Peyer's patch (tissue), 4 donors: ENCODE data around the gene IGSF22. TPM values are rescaled to one million over a fixed set of nuclear protein-coding genes. Genes with fewer than 3 reads are reported as not detected.

Experiments used
- DNase-seq, 3 donors: peaks; one replicate each; pipeline ENCODE4 v3.0.0-alpha.2; 2017 to 2019
- H3K27ac ChIP-seq, 4 donors: fragments of 200-600 bp; sonication (generic); one replicate each; pipeline ENCODE4 v1.5.1; 2016 to 2019
- H3K27me3 ChIP-seq, 2 donors: fragments of 200-600 bp; sonication (generic); one replicate each; pipeline ENCODE4 v1.5.1; 2019
- H3K36me3 ChIP-seq, 3 donors: fragments of 200-600 bp; sonication (generic); one replicate each; pipeline ENCODE4 v1.5.1; 2016 to 2019
- H3K4me1 ChIP-seq, 4 donors: fragments of 200-600 bp; sonication (generic); one replicate each; pipeline ENCODE4 v1.5.1; 2016 to 2019
- H3K4me3 ChIP-seq, 4 donors: fragments of 200-600 bp; sonication (generic); 1 replicate in 3 of 4; 2 replicates in 1 of 4; pipeline ENCODE4 v1.5.1; 2016 to 2019; ENCODE audit warnings: mild to moderate bottlenecking in 1 of 4
- H3K9me3 ChIP-seq, 4 donors: fragments of 200-600 bp; sonication (generic); one replicate each; pipeline ENCODE4 v1.5.1; 2016 to 2019; ENCODE audit warnings: mild to moderate bottlenecking in 1 of 4
- POLR2A ChIP-seq, 2 donors: fragments of 450-650 bp; IDR thresholded peaks; one replicate each; pipeline ENCODE4 v1.5.1; 2017; ENCODE audit warnings: antibody characterized with exemption in 2 of 2, mild to moderate bottlenecking in 2 of 2, moderate library complexity in 2 of 2
- total RNA-seq, 4 donors: library from RNA; depleted of rRNA; stranded (reverse); fragments of >200 nt; gene quantifications; one replicate each; pipeline ENCODE4 v1.1.0, GENCODE V29; 2016
- TF ChIP-seq, protein P1 (sequence below), 6 experiments: fragments of 450-650 bp in 4 of 6; fragments of 200-600 bp in 2 of 6; sonication (generic) in 1 of 6; IDR thresholded peaks; one replicate each; pipeline ENCODE4 v1.5.1; 2017 to 2019; ENCODE audit warnings: antibody characterized with exemption in 6 of 6, mild to moderate bottlenecking in 3 of 6, moderate library complexity in 1 of 6

Gene IGSF22
- total RNA-seq, 4 donors from 2014 or later: not detected

DNA sequence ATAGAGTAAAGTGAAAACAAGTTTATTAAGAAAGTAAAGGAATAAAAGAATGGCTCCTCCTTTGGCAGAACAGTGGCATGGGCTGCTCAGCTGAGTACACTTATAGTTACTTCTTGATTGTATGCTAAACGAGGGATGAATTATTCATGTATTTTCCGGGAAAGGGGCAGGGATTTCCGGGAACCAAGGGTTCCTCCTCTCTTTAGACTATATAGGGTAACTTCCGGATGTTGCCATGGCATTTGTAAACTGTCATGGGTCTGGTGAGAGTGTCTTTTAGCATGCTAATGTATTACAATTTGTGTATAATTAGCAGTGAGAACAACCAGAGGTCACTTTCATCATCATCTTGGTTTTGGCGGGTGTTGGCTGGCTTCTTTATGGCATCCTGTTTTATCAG lies 68.3 kb downstream of the IGSF22 start:
- H3K36me3 ChIP-seq: no peaks in the 10 kb centered on the region

More for the DNA sequence above, 68.3 kb downstream of the IGSF22 start:
- Histone ChIP-seq H3K4me3 (no peak overlapping the region), H3K9me3 (peaks cover 0 to 3% (median 0%) of the 10 kb centered on the region in 4 donors), H3K4me1 (no peaks in the 10 kb centered on the region), H3K27ac (no peak overlapping the region), H3K27me3 (no peaks in the 10 kb centered on the region)
- DNase-seq: peak in 1 of 3 donors; percentile 4
- TF ChIP-seq, protein P1, sequence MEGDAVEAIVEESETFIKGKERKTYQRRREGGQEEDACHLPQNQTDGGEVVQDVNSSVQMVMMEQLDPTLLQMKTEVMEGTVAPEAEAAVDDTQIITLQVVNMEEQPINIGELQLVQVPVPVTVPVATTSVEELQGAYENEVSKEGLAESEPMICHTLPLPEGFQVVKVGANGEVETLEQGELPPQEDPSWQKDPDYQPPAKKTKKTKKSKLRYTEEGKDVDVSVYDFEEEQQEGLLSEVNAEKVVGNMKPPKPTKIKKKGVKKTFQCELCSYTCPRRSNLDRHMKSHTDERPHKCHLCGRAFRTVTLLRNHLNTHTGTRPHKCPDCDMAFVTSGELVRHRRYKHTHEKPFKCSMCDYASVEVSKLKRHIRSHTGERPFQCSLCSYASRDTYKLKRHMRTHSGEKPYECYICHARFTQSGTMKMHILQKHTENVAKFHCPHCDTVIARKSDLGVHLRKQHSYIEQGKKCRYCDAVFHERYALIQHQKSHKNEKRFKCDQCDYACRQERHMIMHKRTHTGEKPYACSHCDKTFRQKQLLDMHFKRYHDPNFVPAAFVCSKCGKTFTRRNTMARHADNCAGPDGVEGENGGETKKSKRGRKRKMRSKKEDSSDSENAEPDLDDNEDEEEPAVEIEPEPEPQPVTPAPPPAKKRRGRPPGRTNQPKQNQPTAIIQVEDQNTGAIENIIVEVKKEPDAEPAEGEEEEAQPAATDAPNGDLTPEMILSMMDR (IDR thresholded peaks at IDR 0.05): no peak
- TF ChIP-seq POLR2A (IDR thresholded peaks at IDR 0.05): no peak

Other genes with a start within 250 kb of the IGSF22 start
- gene TSG101, start 199.2 kb downstream of the IGSF22 start, total RNA-seq: 10 to 100 TPM; 61.8 to 73.5 (median 67.6) TPM
- gene UEVLD, start 137.5 kb downstream of the IGSF22 start, total RNA-seq: 10 to 100 TPM; 19.9 to 34.7 (median 26.3) TPM
- gene MISFA, start 126.4 kb downstream of the IGSF22 start, total RNA-seq: not detected
- 10 to 100 TPM; 14.2 to 19.3 (median 17.8) TPM for gene SPTY2D1, start 91.8 kb downstream of the IGSF22 start, total RNA-seq
- 1 to 10 TPM in 2 of 4 donors, under 1 TPM in 1, not detected in 1; 0.53 to 4.4 (median 1.9) TPM for gene TMEM86A, start 27.4 kb downstream of the IGSF22 start, total RNA-seq
- 1 to 10 TPM in 1 of 4 donors, under 1 TPM in 1, not detected in 2; 0.76 to 1.7 TPM for gene PTPN5, start 65.6 kb upstream of the IGSF22 start, total RNA-seq
- gene MRGPRX1, start 213.2 kb upstream of the IGSF22 start, total RNA-seq: not detected